ENCODE measurements around the gene ATP5MC3.
A peak's percentile ranks its signal among the peaks of the same experiment; 100 is the strongest.
"Not testable (repeated sequence)": the region's sequence is repeated elsewhere in the genome, so short reads cannot be mapped to it uniquely, and the experiment has no call there.

The ATP5MC3 gene

DNA sequence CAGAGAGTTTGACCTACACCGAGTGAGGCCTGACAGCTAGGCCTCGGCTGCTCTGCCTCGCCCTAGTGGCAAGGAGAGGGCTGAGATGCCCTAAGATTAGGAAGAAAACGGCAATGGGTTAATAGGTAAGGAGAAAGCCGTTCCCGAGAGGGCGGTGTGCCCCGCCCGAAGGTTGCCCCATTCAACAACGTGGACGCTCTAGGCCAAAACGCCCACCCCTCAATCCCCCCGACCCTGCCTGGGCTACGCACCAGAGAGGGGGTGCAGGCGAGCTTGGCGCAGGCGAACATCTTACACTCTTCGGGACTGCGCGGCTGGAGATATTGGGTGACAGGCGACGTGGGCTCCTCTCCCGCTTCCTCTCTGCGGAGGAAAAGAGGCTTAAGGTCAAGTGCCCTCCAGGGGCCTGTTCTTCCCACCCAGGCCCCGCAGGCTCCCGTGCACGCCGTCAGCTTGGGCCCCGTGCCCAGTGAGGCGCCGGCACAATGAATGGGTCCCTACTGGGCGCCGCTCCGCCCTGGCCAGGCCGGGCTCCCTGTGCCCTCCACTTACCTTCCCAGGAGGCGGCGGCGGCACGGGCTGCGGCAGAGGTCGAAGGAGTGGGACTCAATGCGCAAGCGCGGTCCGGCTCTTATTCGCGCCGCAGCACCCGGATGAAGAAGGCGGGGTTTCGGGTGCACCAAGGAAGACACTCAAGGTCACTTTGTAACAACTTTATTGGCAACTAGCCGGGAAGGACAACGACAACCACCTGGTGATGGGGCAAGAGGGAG, at the start of gene ATP5MC3:
Gene ATP5MC3 (minus strand): TSS at position 607 of the 773 bp plus-strand sequence. CDS start 317 bp downstream, at position 290.
- peak; percentile 92 to 96 for DNase-seq

GRCh38 chr2:175228601-175229000, 47.1 kb upstream of the ATP5MC3 start:
- DNase-seq = not testable (repeated sequence)

DNA sequence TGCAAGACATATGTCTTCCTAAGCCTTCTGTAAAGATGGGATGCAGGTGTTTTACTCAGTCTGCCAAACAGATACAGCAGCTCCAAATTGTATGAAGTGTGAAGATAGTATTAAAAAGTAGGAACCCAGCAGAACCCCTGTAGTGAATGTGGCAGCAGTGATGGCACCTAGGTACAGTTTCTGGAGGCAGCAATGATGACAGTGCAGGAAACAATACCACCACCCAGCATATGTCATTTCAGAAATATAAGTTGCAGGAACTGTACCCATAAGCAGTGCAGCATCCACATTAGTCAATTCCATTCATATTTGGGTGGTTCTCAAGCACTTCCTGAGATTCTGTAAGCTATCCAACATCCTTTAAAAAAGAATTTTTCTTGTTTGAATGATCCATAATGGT, 46.7 kb upstream of the ATP5MC3 start:
- DNase-seq = no peak

- no peak for DNase-seq
These were observed 45.9 kb upstream of the ATP5MC3 start for GRCh38 chr2:175227393-175227792.

DNA sequence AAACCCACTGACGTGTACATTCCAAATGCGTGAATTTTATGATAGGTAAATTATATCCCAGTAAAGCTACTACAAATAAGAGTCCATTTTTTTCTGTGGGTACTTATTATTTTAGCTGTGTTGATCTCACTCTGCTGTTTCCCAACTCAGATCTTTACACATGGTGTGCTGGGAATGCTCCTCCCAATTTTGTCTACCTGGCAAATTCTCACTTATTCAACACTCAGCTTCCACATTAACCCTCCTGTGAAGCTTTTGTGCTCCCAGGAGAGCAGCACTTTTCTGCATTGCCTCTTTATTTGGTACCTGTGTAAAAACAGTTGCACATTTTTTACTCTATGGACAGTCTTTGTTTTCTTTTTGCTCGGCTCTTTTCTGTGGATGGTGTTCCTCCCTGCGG, 38.6 kb upstream of the ATP5MC3 start:
- DNase-seq = no peak

GRCh38 chr2:175218551-175218950, 37.0 kb upstream of the ATP5MC3 start:
- DNase-seq = no peak

- DNase-seq = no peak
These were observed 26.4 kb upstream of the ATP5MC3 start for GRCh38 chr2:175207741-175208438.

DNA sequence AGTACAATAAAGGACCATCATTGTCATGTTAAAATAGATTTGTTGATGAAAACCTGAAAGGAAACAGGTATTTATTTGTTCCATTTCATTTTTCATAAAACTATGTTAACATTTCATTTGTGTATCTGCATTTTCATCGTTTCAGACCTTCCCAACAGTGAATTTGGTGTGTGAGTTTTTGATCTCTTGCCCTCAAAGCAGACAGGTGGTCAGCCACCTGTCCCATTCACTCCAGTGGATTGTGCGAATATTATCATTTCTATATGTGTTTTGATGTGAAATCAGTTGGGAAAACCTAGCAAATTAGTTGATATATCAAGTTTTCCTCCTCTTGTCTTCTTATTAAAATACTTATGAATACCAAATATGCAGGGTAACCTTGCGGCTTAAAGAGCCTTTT, 25.4 kb upstream of the ATP5MC3 start:
- DNase-seq = no peak

GRCh38 chr2:175205523-175205922, 24.0 kb upstream of the ATP5MC3 start:
- no peak for DNase-seq

DNA sequence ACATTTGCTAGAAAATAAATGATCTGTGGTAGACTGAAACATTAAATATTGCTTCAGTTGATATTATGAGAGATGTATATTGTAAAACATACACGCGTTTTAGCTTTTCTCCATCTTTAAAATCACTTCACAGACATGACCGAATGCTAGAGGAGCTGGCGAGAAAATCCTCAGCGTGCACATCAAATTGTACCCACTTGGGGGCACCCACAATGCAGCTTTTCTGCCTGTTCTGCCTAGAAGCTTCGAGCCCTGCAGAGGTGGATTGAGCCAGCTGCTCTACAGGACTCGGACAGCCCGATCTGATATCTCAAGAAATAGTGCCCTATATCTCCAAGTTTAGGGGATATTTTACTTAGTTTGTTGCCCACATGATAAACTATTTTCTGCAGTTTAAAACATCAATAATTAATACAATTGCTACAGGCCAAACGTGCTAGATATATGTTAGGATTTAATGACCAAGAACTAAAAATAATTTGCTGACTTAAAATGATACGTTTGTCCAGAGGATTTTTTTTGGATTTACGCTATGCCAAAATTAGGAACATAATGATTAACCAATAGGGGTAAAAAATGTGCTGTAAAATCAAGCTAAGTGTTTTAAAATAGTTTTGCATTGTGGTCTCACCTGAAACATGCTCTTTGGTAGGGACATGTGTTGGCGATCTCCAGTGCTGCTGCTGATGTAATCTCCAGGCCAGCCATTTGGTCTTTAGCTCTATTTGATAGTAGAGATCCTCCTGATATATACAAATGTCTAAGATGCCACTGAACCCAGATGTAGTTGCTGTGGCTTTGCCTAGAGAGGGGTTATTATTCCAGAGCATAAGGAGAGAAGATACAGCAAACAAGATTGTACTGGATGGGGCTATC, 22.3 kb upstream of the ATP5MC3 start:
- peak; percentile 46 to 50 for DNase-seq

DNA sequence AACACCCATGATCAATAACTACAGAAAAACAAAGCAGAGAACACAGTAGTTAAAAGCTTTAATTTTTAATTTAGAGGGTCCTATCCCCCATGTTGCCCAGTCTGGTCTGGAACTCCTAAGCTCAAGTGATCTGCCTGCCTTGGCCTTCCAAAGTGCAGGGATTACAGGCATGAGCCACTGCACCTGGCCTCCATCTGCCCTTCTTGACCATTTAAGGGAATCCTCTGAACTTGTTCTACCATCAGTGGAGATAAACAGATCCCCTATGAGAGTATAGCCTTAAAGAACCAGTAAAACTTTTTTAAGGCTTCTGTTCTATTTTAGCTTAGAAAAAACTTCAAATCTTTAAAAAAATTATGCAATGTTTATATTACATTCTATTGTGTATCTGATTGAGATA, 13.5 kb upstream of the ATP5MC3 start:
- DNase-seq = no peak

GRCh38 chr2:175188761-175189160, 7.3 kb upstream of the ATP5MC3 start:
- no peak for DNase-seq

GRCh38 chr2:175187378-175187777, 5.9 kb upstream of the ATP5MC3 start:
- DNase-seq = peak; percentile 65 to 77

DNA sequence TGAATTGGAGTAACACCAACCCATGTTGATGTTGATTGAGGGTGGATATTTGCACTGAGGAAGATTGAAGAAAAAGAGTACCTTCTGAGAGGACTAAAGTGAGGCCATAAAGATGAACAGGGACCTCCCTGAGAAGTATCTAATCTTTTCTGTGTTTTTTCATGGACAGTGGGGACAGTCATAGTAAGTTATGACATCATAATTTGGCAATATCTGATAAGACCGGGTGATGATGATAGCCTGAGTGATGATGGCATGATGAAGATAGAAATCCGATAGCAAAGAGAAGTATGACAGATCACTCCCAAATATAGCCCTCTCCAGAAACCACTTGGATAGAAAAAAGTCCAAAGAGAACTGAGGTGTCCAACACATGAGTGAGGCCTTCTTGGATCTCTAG, 2.2 kb upstream of the ATP5MC3 start:
- DNase-seq = no peak

GRCh38 chr2:175181877-175182308, 383 bp upstream of the ATP5MC3 start:
- DNase-seq = no peak

DNA sequence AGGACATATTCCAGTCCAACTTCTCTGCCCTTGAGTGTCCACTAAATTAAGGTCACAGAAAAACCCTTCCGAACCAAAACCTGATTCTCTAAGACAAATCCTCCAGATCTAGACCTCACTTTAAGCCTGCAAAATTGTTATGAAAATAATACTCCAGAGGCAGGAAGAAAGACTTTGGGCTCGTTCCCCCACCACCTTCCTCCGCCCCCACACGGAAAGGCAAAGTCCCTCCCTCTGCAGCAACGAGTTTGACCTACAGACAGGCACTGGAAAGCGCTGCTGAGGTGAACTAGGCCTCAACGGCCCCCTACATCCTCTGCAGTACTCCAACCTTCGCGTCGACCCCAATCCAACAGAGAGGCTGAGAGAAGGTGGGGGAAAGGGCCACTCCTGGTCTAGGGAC, 808 bp downstream of the ATP5MC3 start:
- DNase-seq = peak; percentile 34 to 42

DNA sequence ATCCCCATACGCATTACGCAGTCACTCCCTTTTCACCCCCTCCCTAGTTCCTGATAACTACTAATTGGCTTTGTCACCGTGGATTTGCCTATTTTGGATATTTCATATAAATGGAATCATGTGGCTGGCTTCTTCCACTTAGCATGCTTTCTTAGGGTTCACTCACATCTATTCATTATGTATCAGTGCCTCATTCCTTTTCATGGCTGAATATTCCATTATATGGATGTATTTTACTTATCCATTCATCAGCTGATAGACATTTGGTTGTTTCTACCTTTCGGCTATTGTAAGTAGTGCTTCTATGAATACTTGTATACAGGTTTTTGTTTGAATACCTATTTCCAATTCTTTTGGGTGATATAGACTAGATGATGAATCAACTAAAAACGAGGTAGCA, 4.9 kb downstream of the ATP5MC3 start:
- no peak for DNase-seq

DNA sequence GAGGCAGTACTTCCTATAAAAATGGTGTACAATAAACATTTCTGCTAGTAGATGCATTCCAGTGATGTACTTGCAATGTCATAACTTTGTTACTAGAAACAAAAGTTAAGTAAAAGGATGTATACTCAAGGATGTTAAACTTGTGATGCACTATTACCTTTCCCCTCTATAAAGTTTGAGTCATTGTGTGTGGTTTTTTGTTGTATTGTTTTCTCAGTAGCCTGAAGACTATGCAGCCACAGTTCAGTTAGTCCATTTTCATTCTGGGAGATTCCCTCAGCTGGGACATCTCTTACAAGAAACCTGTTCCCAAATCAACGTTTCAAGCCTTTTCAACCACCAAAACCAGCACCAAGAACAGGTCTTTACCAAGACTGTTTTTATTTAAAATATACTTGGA, 5.6 kb downstream of the ATP5MC3 start:
- DNase-seq = no peak

DNA sequence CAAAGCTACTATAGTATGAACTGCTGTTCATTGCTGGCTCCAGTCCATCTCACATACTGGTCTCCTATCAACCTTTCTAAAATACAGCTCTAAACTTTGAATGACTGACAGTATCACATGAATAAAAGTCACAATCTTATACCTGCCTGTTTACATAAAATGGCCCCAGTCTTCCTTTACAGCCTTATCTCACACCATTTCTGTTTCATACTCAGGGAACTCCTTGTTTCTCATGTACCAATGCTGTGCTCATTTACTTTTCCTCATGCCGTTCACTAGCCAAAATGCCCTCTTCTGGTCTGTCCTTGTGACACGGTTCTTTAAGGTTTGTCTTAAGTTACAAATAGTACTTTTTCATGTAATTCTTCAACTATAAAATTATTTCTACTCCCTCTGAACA, 6.2 kb downstream of the ATP5MC3 start:
- DNase-seq = no peak

DNA sequence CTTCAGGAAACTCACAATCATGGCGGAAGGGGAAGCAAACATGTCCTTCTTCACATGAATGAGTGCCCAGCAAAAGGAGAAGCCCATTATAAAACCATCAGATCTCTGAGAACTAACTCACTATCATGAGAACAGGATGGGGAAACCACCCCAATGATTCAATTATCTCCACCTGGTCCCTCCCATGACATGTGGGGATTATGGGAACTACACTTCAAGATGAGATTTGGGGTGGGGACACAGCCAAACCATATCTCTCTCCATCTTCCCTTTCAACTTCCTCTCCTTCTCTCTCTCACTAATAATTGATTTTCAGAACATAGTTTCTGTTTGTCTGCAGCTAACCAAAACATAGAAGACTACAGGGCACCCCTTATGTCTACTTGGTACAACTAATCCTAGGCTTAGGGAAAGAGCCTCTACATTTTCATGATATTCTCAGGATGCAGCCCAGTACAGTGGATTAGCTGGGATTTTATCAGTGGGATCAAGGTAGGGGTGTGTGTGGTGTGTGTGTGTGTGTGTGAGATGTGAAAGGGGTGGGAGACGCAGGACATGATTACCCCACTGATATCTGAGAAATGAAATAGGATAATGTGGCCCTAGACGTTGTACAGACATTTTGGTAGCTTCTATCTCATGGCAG, 10.7 kb downstream of the ATP5MC3 start:
- DNase-seq = no peak

DNA sequence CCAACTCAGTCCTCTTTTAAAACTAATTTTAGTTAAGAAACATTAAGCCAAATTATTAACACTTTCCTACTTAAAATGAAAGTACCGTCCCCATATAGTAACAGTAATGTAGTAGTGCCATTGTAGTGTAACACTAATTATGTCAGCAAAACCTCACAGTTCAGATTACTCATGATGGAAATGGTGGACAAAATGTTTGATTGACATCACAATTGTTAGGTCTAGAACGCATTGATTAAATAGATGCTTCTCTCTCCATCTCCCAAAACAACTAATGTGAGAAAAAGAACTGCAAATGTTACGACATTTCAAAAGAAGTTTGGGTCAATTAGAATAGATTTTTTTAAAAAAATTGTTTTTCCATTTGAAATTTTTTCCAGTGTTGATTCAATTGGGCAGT, 12.3 kb downstream of the ATP5MC3 start:
- DNase-seq = peak in 1 of 2 experiments; percentile 6

DNA sequence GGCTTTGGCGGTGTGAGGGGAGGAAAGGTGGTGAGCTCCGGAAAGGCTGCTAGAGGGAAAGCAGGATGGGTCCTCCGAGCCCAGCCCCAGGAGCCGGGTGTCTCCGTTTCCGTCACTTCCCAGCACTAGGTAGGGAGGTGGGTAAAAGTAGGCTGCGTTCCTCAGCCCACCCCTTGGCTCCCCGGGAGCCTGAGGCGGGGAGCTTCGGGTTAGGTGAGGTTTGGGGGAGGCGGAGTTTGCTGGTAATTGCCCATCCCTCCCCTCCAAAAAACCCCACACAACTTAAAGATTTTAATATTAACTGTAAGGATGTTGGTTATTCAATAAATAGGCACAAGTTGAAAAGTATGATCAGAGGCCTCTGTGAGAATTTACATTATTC, 13.0 kb downstream of the ATP5MC3 start:
- peak in 1 of 2 experiments; percentile 50 for DNase-seq

Data from AML-193 (cell line).